Epithelial cell of proximal tubule (primary cell): ENCODE data around the gene ATE1. TPM values are rescaled to one million over a fixed set of nuclear protein-coding genes. Genes with fewer than 3 reads are reported as not detected.

Experiments used
- DNase-seq: peaks from one replicate; pipeline ENCODE4 v3.0.0-alpha.2; 2011; ENCODE audit warnings: low read depth
- H3K4me3 ChIP-seq: 2 replicates; pipeline ENCODE4 v1.5.1; 2011; ENCODE audit warnings: low read depth, mild to moderate bottlenecking, low read length
- CTCF ChIP-seq: conservative IDR thresholded peaks from 2 replicates; pipeline ENCODE4 v1.5.1; 2012; ENCODE audit warnings: low read depth, mild to moderate bottlenecking, low read length
- total RNA-seq: library from RNA; depleted of rRNA; stranded (reverse); fragments of >200 nt; gene quantifications from 2 replicates; pipeline ENCODE4 v1.2.3, GENCODE V29; 2015

Gene ATE1
- total RNA-seq, 1 donor from 2014 or later, result 22.7 TPM

- DNase-seq, result no peak
- H3K4me3 ChIP-seq, result no peak overlapping the region
- no peak for TF ChIP-seq CTCF
Measured at GRCh38 chr10:121715969-121716368, 211.9 kb downstream of the ATE1 start.

GRCh38 chr10:121715076-121715475 is 212.8 kb downstream of the ATE1 start:
- DNase-seq, result no peak
- TF ChIP-seq CTCF, result no peak
- H3K4me3 ChIP-seq, result no peak overlapping the region

- H3K4me3 ChIP-seq, result no peak overlapping the region
- no peak for DNase-seq
- no peak for TF ChIP-seq CTCF
Measured at GRCh38 chr10:121713486-121713885, 214.3 kb downstream of the ATE1 start.

- no peak for TF ChIP-seq CTCF
- no peak overlapping the region for H3K4me3 ChIP-seq
- no peak for DNase-seq
Measured at GRCh38 chr10:121710971-121711370, 216.9 kb downstream of the ATE1 start.

GRCh38 chr10:121710207-121710606 is 217.6 kb downstream of the ATE1 start:
- no peak for TF ChIP-seq CTCF
- no peak for DNase-seq
- H3K4me3 ChIP-seq, result no peak overlapping the region

GRCh38 chr10:121709675-121710073 is 218.2 kb downstream of the ATE1 start:
- no peak for TF ChIP-seq CTCF
- H3K4me3 ChIP-seq, result no peak overlapping the region
- DNase-seq, result no peak

- H3K4me3 ChIP-seq, result no peak overlapping the region
- DNase-seq, result no peak
- no peak for TF ChIP-seq CTCF
Measured at GRCh38 chr10:121708728-121709674, 218.8 kb downstream of the ATE1 start.
